IMR-90 (cell line): ENCODE measurements around the gene MINDY3. TPM values are rescaled to one million over a fixed set of nuclear protein-coding genes. Genes with fewer than 3 reads are reported as not detected.

ENCODE experiments used
- ATAC-seq: fragments of 200-7000 bp; cut with Tn5 transposase; 2 replicates; pipeline ENCODE4 v1.9.1; 2020; ENCODE audit warnings: low read depth, mild to moderate bottlenecking, moderate library complexity
- BruUV-seq: library from RNA; stranded (reverse); fragments of 400-500 nt; replicated peaks from 2 replicates; lab custom pipeline; 2021; lab: Mats Ljungman, UMichigan
- CTCF ChIA-PET: fragments of 300-600 bp; formaldehyde crosslinking; extraction: SDS; loops from one replicate; lab custom pipeline; 2021; ENCODE audit warnings: antibody characterized with exemption; lab: Yijun Ruan, JAX
- POLR2A ChIA-PET: fragments of 300-600 bp; sonication (Branson Sonifier 250); formaldehyde crosslinking; loops from one replicate; lab custom pipeline; 2022; ENCODE audit warnings: antibody characterized with exemption; ENCODE audit not compliant: unreplicated experiment; lab: Charles Lee
- DNase-seq: peaks from one replicate; pipeline ENCODE4 v3.0.0; 2013
- H2AFZ ChIP-seq: replicated peaks from 2 replicates; pipeline ENCODE3; 2013; ENCODE audit warnings: low read length, mild to moderate bottlenecking; ENCODE audit not compliant: poor library complexity
- H2AK5ac ChIP-seq: 2 replicates; pipeline ENCODE4 v1.6.1; 2013; ENCODE audit warnings: low read depth, low read length, inconsistent platforms
- H2AK9ac ChIP-seq: replicated peaks from 2 replicates; pipeline ENCODE3; 2013; ENCODE audit warnings: mild to moderate bottlenecking, low read depth, low read length, moderate library complexity; ENCODE audit not compliant: poor library complexity
- H2BK120ac ChIP-seq: 2 replicates; pipeline ENCODE4 v1.6.1; 2013; ENCODE audit warnings: low read depth, low read length, inconsistent platforms
- H2BK15ac ChIP-seq: 3 replicates; pipeline ENCODE4 v1.6.1; 2013; ENCODE audit warnings: low read depth, low read length, inconsistent platforms
- H2BK20ac ChIP-seq: 2 replicates; pipeline ENCODE4 v1.6.1; 2013; ENCODE audit warnings: low read depth, mild to moderate bottlenecking, inconsistent platforms, low read length, moderate library complexity
- H2BK5ac ChIP-seq: 2 replicates; pipeline ENCODE4 v1.6.1; 2013; ENCODE audit warnings: mild to moderate bottlenecking, low read depth, low read length, inconsistent platforms; ENCODE audit not compliant: poor library complexity, severe bottlenecking
- H3K14ac ChIP-seq: replicated peaks from 2 replicates; pipeline ENCODE4 v1.6.1; 2013; ENCODE audit warnings: low read depth, low read length, inconsistent platforms
- H3K18ac ChIP-seq: 2 replicates; pipeline ENCODE4 v1.6.1; 2013; ENCODE audit warnings: low read depth, low read length, control low read depth
- H3K23ac ChIP-seq: 2 replicates; pipeline ENCODE4 v1.6.1; 2013; ENCODE audit warnings: low read depth, low read length, inconsistent platforms
- H3K27ac ChIP-seq: 2 replicates; pipeline ENCODE4 v1.5.1; 2013; ENCODE audit warnings: mild to moderate bottlenecking, control low read depth, low read length; ENCODE audit not compliant: insufficient read depth
- H3K27me3 ChIP-seq: 2 replicates; pipeline ENCODE4 v1.6.1; 2013; ENCODE audit warnings: low read length; ENCODE audit not compliant: control insufficient read depth, insufficient read depth
- H3K36me3 ChIP-seq: 2 replicates; pipeline ENCODE4 v1.6.1; 2013; ENCODE audit warnings: low read length, mixed read lengths; ENCODE audit not compliant: control insufficient read depth, insufficient read depth
- H3K4ac ChIP-seq: 2 replicates; pipeline ENCODE4 v1.6.1; 2013; ENCODE audit warnings: low read depth, low read length, inconsistent platforms
- H3K4me1 ChIP-seq: 2 replicates; pipeline ENCODE4 v1.6.1; 2013; ENCODE audit warnings: low read length, mixed read lengths; ENCODE audit not compliant: control insufficient read depth, insufficient read depth
- H3K4me2 ChIP-seq: 2 replicates; pipeline ENCODE4 v1.6.1; 2013; ENCODE audit warnings: low read depth, mild to moderate bottlenecking, control low read depth, low read length, moderate library complexity
- H3K4me3 ChIP-seq: 2 replicates; pipeline ENCODE4 v1.5.1; 2013; ENCODE audit warnings: low read depth, mild to moderate bottlenecking, control low read depth, low read length, moderate library complexity; ENCODE audit not compliant: insufficient read depth
- H3K56ac ChIP-seq: 2 replicates; pipeline ENCODE4 v1.6.1; 2013; ENCODE audit warnings: low read length, inconsistent platforms; ENCODE audit not compliant: insufficient read depth; ENCODE audit errors: extremely low read depth
- H3K79me1 ChIP-seq, 2 experiments: 2 replicates each; pipeline ENCODE4 v1.6.1; 2013; ENCODE audit warnings: low read length in 2 of 2, inconsistent platforms in 1 of 2, low read depth in 1 of 2
- H3K9ac ChIP-seq: 2 replicates; pipeline ENCODE4 v1.6.1; 2013; ENCODE audit warnings: low read depth, low read length, control low read depth
- H3K9me1 ChIP-seq: 2 replicates; pipeline ENCODE4 v1.6.1; 2013; ENCODE audit warnings: low read length, inconsistent platforms; ENCODE audit not compliant: insufficient read depth
- H3K9me3 ChIP-seq: 2 replicates; pipeline ENCODE4 v1.6.1; 2013; ENCODE audit warnings: low read length; ENCODE audit not compliant: control insufficient read depth, insufficient read depth
- H4K20me1 ChIP-seq: 2 replicates; pipeline ENCODE4 v1.6.1; 2013; ENCODE audit warnings: low read length, inconsistent platforms; ENCODE audit not compliant: insufficient read depth
- H4K5ac ChIP-seq: 2 replicates; pipeline ENCODE4 v1.6.1; 2013; ENCODE audit warnings: mild to moderate bottlenecking, low read depth, low read length, control low read depth
- H4K8ac ChIP-seq, 2 experiments: 2 replicates each; pipeline ENCODE4 v1.6.1; 2013; ENCODE audit warnings: low read depth in 2 of 2, low read length in 2 of 2, control low read depth in 1 of 2, inconsistent platforms in 1 of 2
- H4K91ac ChIP-seq: 2 replicates; pipeline ENCODE4 v1.6.1; 2013; ENCODE audit warnings: low read depth, low read length, inconsistent platforms; ENCODE audit not compliant: insufficient read depth
- BHLHE40 ChIP-seq: fragments of 150-350 bp; IDR thresholded peaks from 2 replicates; pipeline ENCODE4 v1.6.1; 2016; ENCODE audit warnings: mild to moderate bottlenecking, low read depth, low read length
- CEBPB ChIP-seq: IDR thresholded peaks from 2 replicates; pipeline ENCODE4 v1.6.1; 2012; ENCODE audit warnings: low read depth, low read length, improper control_type of control experiment
- CHD1 ChIP-seq: IDR thresholded peaks from 2 replicates; pipeline ENCODE4 v1.6.1; 2012; ENCODE audit warnings: low read depth, low read length, improper control_type of control experiment
- FOS ChIP-seq: fragments of 150-350 bp; IDR thresholded peaks from 2 replicates; pipeline ENCODE4 v1.6.1; 2016; ENCODE audit warnings: low read depth, low read length
- MAFK ChIP-seq: IDR thresholded peaks from 2 replicates; pipeline ENCODE4 v1.6.1; 2012; ENCODE audit warnings: low read depth, low read length, improper control_type of control experiment
- MAZ ChIP-seq: IDR thresholded peaks from 2 replicates; pipeline ENCODE4 v1.6.1; 2012; ENCODE audit warnings: low read depth, mild to moderate bottlenecking, low read length, improper control_type of control experiment, moderate library complexity, borderline replicate concordance
- MXI1 ChIP-seq: IDR thresholded peaks from 2 replicates; pipeline ENCODE4 v1.6.1; 2012; ENCODE audit warnings: low read depth, mild to moderate bottlenecking, low read length, moderate library complexity, borderline replicate concordance
- NFE2L2 ChIP-seq: fragments of 150-350 bp; IDR thresholded peaks from 2 replicates; pipeline ENCODE4 v1.6.1; 2016; ENCODE audit warnings: low read depth, mild to moderate bottlenecking, low read length
- POLR2A ChIP-seq: IDR thresholded peaks from 2 replicates; pipeline ENCODE4 v1.6.1; 2012; ENCODE audit warnings: mild to moderate bottlenecking, low read depth, low read length
- RAD21 ChIP-seq: IDR thresholded peaks from 2 replicates; pipeline ENCODE4 v1.6.1; 2012; ENCODE audit warnings: low read length, improper control_type of control experiment
- RCOR1 ChIP-seq: IDR thresholded peaks from 2 replicates; pipeline ENCODE4 v1.6.1; 2012; ENCODE audit warnings: mild to moderate bottlenecking, low read length, improper control_type of control experiment; ENCODE audit not compliant: insufficient replicate concordance
- RFX5 ChIP-seq: IDR thresholded peaks from 2 replicates; pipeline ENCODE4 v1.8.0; 2012; ENCODE audit warnings: low read depth, mild to moderate bottlenecking, low read length, moderate library complexity
- SMC3 ChIP-seq: fragments of 150-350 bp; IDR thresholded peaks from 2 replicates; pipeline ENCODE4 v1.6.1; 2016; ENCODE audit warnings: low read depth, mild to moderate bottlenecking, antibody characterized with exemption, low read length, moderate library complexity
- WGBS, 2 experiments: methylation state at CpG; one replicate each; pipeline versions ENCODE4 v1.1.5 to v1.1.7; 2013; ENCODE audit warnings: missing lambda C conversion rate in 2 of 2; ENCODE audit not compliant: insufficient read length in 1 of 2; ENCODE audit errors: extremely low coverage in 2 of 2; 5-methylcytosine and 5-hydroxymethylcytosine counted together
- dilution Hi-C: fragments of 300-500 bp; cut with HindIII; formaldehyde crosslinking; loops from one replicate; pipeline ENCODE4 v1.14.3; 2018; ENCODE audit warnings: low sequenced_read_pairs; ENCODE audit not compliant: unreplicated experiment
- in situ Hi-C: fragments of 300-500 bp; cut with MboI; formaldehyde crosslinking; loops from 3 replicates; pipeline ENCODE4 v1.14.3; 2019; ENCODE audit warnings: low sequenced_read_pairs, inconsistent platforms, mixed read lengths
- intact Hi-C: fragments of 100-400 bp; cut with micrococcal nuclease; formaldehyde crosslinking; loops from 2 replicates; pipeline ENCODE4 v1.10.0; 2022
- polyA plus RNA-seq, 3 experiments: library from polyadenylated mRNA; depleted of rRNA; stranded (reverse); fragments of >200 nt; gene quantifications; 2 replicates each; pipeline ENCODE4 v1.2.3, GENCODE V29; 2012; ENCODE audit warnings: low replicate concordance in 1 of 3
- total RNA-seq: library from RNA; depleted of rRNA; stranded (reverse); fragments of >200 nt; gene quantifications from 2 replicates; pipeline ENCODE4 v1.2.3, GENCODE V29; 2012
- TF ChIP-seq, protein P1 (sequence below): fragments of 150-350 bp; IDR thresholded peaks from 2 replicates; pipeline ENCODE4 v1.6.1; 2016; ENCODE audit warnings: low read depth, mild to moderate bottlenecking, low read length, moderate library complexity, borderline replicate concordance
- TF ChIP-seq, protein P2 (sequence below): fragments of 150-350 bp; IDR thresholded peaks from 2 replicates; pipeline ENCODE4 v1.6.1; 2017; ENCODE audit warnings: mild to moderate bottlenecking, antibody characterized with exemption, low read length, low read depth
- TF ChIP-seq, protein P3 (sequence below): conservative IDR thresholded peaks from 2 replicates; pipeline ENCODE4 v1.5.1; 2012; ENCODE audit warnings: mild to moderate bottlenecking, low read depth, low read length, improper control_type of control experiment

Gene MINDY3
- total and polyA plus RNA-seq, 2 of the 4 experiments (the other 2 are of a cell fraction) = 13.9 to 14.5 TPM

DNA sequence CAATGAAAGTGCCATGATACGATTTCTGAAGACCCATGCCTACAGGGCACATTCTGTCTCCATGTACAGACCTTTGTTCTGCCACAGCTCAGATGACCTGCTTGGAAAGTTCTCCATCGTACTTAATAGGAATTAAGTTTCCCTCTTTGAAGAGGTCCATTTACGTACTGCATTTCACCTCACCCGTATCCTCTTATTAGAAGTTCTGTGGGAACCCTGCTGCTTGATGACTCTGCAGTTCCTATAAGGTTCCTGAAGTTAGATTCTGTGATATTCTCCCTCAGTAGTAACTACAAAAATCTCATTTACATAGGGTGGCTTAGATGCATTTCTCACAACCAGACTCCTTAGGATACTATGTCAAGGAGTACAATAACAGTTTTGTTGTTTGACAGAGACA lies 50.9 kb downstream of the MINDY3 start:
- Histone ChIP-seq H3K23ac (no peak overlapping the region), H2BK5ac (no peak overlapping the region), H3K27me3 (no peaks in the 10 kb centered on the region), H4K8ac (no peak overlapping the region), H2AFZ (no peak overlapping the region), H2AK5ac (no peak overlapping the region), H4K91ac (no peak overlapping the region), H3K4me1 (no peaks in the 10 kb centered on the region), H3K9ac (no peak overlapping the region), H3K4me3 (no peak overlapping the region), H3K9me1 (peaks cover under 1% of the 10 kb centered on the region; the same call in 1 of the 2 replicates), H4K5ac (no peak overlapping the region), H4K20me1 (no peaks in the 10 kb centered on the region), H3K56ac (no peak overlapping the region), H3K27ac (no peak overlapping the region), H3K9me3 (no peaks in the 10 kb centered on the region), H2BK120ac (no peak overlapping the region), H3K79me1 (no peaks in the 10 kb centered on the region; a peak in 1 of 4 replicates), H2BK20ac (no peak overlapping the region), H3K4me2 (no peak overlapping the region), H3K36me3 (peaks cover 9% of the 10 kb centered on the region), H2AK9ac (no peak overlapping the region), H3K4ac (no peak overlapping the region), H3K14ac (no peak overlapping the region), H2BK15ac (no peak overlapping the region), H3K18ac (no peak overlapping the region)
- dilution Hi-C loops (no loop called here), in situ Hi-C loops (no loop called here), intact Hi-C loops (no loop called here)
- no peak for DNase-seq
- ChIA-PET POLR2A (no interaction called here), CTCF (interaction anchor here (0.8 kb wide), 1 partner anchor 15 kb away, joined by 3 read pairs; no protein-coding TSS in a partner anchor)
- no CpG with 5 or more reads among the region's 4 CpGs for WGBS, 2 experiments
- no TSS peak for BruUV-seq
- no peak for ATAC-seq
- TF ChIP-seq FOS = no peak
- no peak for TF ChIP-seq MXI1
- no peak for TF ChIP-seq CHD1
- TF ChIP-seq, protein P1, sequence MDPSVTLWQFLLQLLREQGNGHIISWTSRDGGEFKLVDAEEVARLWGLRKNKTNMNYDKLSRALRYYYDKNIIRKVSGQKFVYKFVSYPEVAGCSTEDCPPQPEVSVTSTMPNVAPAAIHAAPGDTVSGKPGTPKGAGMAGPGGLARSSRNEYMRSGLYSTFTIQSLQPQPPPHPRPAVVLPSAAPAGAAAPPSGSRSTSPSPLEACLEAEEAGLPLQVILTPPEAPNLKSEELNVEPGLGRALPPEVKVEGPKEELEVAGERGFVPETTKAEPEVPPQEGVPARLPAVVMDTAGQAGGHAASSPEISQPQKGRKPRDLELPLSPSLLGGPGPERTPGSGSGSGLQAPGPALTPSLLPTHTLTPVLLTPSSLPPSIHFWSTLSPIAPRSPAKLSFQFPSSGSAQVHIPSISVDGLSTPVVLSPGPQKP = no peak
- TF ChIP-seq RCOR1 = no peak
- TF ChIP-seq RAD21 = no peak
- TF ChIP-seq, protein P2, sequence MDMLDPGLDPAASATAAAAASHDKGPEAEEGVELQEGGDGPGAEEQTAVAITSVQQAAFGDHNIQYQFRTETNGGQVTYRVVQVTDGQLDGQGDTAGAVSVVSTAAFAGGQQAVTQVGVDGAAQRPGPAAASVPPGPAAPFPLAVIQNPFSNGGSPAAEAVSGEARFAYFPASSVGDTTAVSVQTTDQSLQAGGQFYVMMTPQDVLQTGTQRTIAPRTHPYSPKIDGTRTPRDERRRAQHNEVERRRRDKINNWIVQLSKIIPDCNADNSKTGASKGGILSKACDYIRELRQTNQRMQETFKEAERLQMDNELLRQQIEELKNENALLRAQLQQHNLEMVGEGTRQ = no peak
- TF ChIP-seq POLR2A = no peak
- TF ChIP-seq, protein P3, sequence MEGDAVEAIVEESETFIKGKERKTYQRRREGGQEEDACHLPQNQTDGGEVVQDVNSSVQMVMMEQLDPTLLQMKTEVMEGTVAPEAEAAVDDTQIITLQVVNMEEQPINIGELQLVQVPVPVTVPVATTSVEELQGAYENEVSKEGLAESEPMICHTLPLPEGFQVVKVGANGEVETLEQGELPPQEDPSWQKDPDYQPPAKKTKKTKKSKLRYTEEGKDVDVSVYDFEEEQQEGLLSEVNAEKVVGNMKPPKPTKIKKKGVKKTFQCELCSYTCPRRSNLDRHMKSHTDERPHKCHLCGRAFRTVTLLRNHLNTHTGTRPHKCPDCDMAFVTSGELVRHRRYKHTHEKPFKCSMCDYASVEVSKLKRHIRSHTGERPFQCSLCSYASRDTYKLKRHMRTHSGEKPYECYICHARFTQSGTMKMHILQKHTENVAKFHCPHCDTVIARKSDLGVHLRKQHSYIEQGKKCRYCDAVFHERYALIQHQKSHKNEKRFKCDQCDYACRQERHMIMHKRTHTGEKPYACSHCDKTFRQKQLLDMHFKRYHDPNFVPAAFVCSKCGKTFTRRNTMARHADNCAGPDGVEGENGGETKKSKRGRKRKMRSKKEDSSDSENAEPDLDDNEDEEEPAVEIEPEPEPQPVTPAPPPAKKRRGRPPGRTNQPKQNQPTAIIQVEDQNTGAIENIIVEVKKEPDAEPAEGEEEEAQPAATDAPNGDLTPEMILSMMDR = no peak
- no peak for TF ChIP-seq MAFK
- no peak for TF ChIP-seq BHLHE40
- no peak for TF ChIP-seq RFX5
- TF ChIP-seq SMC3 = no peak
- TF ChIP-seq MAZ = no peak
- no peak for TF ChIP-seq NFE2L2
- TF ChIP-seq CEBPB = no peak
